Testis (tissue), 2 donors: ENCODE data around the gene ACADVL.

Source experiments
- CTCF ChIP-seq, 3 experiments: fragments of 450-650 bp in 2 of 3; fragments of 200-600 bp in 1 of 3; sonication (generic) in 1 of 3; IDR thresholded peaks; one replicate each; pipeline ENCODE4 v1.5.1; 2016 to 2019; ENCODE audit warnings: antibody characterized with exemption in 3 of 3, mild to moderate bottlenecking in 2 of 3, moderate library complexity in 1 of 3
- POLR2A ChIP-seq: fragments of 450-650 bp; IDR thresholded peaks from one replicate; pipeline ENCODE4 v1.6.1; 2017; ENCODE audit warnings: antibody characterized with exemption, mild to moderate bottlenecking, moderate library complexity

DNA sequence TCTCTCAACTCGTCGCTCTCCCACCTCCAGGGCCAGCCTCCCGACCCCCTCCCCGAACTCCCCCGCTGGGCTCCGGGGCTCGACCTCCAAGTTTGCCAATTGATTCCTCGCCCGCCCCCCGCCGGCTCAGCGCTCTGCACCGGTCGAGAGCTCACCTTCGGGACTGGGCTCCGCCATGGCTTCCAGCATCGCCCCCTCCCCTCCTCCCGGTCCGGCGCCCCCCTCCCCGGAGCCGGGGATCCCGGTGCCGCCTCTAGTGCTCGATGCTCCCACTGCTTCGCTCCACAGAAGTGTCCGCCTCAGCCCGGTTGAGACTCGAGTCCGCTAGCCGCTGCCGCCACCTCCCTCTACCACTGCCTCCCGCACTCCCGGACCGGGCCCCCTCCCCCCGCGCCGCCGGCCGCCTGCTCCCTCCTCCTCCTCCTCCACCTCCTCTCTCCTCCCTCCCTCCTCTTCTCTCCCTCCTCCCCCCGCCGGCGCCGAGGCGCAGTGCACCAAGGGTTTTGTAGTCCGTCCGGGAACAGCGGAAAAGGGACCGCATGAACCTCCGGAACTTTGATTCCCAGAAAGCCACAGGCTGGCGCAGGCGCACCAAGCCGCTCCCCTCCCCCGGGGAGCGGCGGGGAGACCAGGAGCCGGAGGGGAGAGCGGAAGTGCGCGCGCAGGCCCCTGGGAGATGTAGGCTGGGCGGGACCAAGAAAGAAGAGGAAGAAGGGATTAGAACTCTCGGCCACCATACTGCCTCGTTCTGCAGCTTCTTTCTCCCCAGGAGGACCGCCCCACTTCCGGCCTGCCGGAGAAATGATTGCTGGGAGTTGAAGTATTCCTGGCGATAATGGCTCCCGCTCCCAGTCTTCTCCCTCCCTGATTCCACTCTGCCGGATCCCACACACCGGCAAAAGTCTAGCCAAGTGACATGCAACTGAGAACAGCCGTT is 19.6 kb downstream of the ACADVL start, which contains the start of gene PHF23:
- TF ChIP-seq CTCF (IDR thresholded peaks at IDR 0.05) = peak in 2 of 3 experiments; percentile 51 to 58
- TF ChIP-seq POLR2A = no peak
